GM19372 (cell line): ENCODE data around the gene MMP25.
"Not testable (repeated sequence)": the region's sequence is repeated elsewhere in the genome, so short reads cannot be mapped to it uniquely, and the experiment has no call there.

ENCODE experiments used
- ATAC-seq: cut with Tn5 transposase; IDR thresholded peaks from one replicate; pipeline ENCODE4 v1.9.1; 2021; ENCODE audit warnings: mild to moderate bottlenecking, low read depth, moderate library complexity; ENCODE audit not compliant: unreplicated experiment

The MMP25 gene

DNA sequence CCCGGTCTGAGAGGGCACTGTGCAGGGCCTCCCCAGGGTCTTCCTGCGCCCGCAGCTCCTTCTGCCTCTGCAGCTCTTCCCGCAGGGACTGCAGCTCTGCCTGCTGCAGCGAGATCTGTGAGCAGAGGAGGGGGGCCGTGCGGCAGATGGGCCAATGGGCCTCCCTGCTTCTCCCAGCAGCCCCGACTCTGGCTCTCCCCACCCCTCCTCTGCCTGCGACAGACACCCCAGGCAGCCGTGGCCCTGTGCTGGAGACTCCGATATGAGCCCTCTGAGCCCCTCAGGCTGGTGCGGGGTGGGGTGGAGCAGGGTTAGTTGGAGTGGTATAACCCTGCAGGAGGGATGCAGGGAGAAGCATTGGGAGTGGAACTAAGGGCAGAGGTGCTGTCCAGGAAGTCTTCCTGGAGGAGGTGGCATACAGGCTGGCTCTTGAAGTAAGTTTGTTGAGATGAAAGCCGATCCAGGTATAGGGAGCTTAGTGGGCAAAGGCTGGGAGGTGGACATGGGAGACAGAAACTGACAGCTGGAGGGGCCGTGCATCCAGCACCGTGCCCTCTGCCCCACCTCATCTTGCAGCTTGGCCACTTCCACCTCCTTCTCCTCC is 17.5 kb upstream of the MMP25 start:
- no peak for ATAC-seq

DNA sequence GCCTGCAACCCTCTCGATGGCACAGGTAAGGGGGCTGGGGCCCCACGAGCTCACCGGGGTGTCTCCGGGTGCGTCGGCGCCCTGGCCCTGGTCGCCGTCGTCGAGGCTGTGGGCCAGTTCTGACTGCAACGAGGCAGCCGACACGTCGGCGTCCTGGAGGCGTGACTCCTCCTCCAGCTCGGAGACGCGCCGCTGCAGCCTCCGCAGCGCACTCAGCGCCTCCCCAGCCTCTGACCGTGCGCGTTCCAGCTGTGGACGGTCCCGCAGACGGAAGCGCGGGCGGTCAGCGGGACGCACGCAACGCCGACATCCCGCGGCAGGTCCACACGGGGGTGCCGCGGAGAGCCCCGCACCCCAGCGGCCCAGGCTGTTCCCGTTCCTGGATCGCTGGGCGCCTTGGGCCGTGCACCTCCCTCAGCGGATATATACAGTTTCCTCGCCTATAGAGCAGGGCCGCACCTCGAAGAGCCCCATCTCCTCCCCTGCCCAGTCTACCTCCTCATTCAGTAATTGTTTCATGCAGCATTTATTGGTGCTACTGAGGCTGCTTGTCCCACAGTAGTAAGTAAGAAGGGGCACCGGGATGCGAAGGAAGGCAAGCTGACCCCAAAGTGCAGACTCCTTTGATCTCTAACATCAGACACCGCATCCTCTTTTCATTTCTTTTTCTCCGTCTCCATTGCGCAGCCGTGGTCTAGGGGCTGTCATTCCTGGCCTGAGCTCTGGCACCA is 16.7 kb upstream of the MMP25 start:
- ATAC-seq, result no peak

GRCh38 chr16:3030222-3031212 is 15.8 kb upstream of the MMP25 start:
- no peak for ATAC-seq

DNA sequence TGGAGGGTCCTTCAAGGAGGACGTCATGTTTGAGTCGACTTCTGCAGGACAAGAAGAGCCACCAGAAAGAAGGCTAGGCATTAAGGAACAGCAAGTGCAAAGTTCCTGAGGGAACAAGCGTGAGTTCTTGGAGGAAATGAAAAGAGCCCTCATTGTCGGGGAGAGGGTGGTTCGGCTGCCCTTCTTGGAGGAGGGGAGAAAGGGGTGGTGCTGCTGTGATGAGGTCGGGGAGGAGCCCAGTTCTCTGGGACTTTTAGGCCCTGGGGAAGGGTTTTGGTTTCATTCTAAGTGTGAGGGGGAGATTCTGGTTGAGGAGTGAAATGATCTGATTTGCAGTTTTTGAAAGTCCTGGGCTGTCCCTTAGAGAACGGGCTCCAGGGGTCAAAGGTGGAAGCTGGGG is 13.7 kb upstream of the MMP25 start:
- ATAC-seq, result no peak

- ATAC-seq, result no peak
Measured at GRCh38 chr16:3035289-3035971, 10.9 kb upstream of the MMP25 start.

GRCh38 chr16:3035972-3036725 is 10.2 kb upstream of the MMP25 start:
- no peak for ATAC-seq

DNA sequence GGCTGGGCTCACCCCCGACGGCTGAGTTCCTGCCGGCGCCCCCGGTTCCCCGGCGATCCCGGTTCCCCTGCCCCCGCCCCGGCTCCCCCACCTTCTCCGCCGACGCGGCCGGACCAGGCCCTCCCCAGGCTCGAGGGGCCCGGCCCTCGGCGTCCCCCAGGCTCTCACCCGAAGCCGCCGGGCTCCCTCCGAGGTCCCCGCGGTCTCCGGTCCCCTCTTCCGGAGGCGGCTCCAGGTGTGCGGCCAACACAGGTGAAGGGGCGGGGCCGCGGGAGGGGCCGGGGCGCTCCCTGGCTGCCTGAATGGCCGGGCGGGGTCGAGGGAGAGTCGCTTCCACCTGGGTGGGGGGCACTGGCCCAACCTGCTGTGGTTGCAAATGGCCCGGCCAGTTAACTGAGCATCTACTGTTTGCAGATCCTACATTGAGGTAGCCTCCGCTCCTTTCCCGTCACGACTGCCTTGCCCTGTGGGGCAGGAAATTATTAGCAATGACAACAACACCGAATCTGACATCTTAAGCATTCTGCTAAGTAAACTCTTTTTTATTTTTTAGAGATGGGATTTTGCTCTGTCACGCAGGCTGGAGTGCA is 9.5 kb upstream of the MMP25 start, which contains the start of gene BICDL2:
BICDL2 (minus strand) TSS at position 219 of the 590 bp plus-strand sequence. CDS start 1,448 bp downstream, outside the sequence.
- no peak for ATAC-seq

DNA sequence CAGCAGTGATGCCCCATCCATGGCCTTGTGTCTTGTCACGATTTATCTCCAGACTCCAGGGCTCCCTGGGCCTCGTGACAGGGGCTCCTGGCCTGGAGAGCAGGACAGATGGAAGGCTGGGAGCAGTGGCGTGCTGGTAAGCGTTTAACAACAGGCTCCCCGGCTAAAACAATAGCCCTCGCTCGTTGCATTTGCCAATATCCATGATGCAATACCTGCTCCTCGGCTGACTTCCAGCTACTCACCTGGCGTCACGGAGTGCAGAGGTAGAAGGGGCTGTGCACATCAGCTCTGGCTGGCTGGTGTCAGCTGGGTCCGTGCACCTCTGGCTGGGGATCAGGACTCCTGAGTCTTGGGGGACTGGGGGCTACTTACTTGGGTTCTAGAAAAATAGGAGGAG is 8.1 kb upstream of the MMP25 start:
- ATAC-seq, result no peak

- ATAC-seq, result no peak
Measured at GRCh38 chr16:3038896-3039295, 7.5 kb upstream of the MMP25 start.

GRCh38 chr16:3042376-3042775 is 4.0 kb upstream of the MMP25 start:
- no peak for ATAC-seq

- ATAC-seq, result no peak
Measured at GRCh38 chr16:3044708-3045107, 1.7 kb upstream of the MMP25 start.

GRCh38 chr16:3046641-3047386 is 453 bp downstream of the MMP25 start:
- no peak for ATAC-seq

DNA sequence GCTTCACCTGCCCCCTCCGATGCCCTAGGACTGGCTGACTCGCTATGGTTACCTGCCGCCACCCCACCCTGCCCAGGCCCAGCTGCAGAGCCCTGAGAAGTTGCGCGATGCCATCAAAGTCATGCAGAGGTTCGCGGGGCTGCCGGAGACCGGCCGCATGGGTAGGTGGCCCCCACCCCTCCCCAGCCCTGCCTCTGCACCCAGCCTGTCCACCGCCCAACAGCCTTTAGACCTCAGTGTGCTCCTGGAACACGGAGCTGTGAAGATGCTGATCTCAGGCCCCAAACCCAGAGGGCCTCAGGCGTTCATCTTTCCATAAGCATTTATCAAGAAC is 993 bp downstream of the MMP25 start:
- ATAC-seq, result no peak

- ATAC-seq, result no peak
Measured at GRCh38 chr16:3049921-3050481, 3.6 kb downstream of the MMP25 start.

- no peak for ATAC-seq
Measured at GRCh38 chr16:3050487-3050886, 4.1 kb downstream of the MMP25 start.

DNA sequence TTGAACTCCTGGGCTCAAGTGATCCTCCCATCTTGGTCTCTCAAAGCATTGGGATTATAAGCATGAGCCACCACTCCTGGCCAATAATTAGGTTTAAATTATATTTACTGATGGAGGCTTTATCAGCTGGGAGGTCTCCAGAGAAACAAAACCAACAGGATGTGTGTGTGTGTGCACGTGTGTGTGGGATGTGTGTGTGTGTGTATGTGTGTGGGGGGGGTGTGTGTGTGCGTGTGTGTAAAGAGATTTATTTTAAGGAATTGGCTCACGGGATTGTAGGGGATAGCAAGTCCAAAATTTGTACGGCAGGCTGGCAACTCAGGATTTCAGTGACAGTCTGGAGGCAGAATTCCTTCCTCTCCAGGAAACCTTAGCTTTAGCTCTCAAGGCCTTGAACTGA is 4.6 kb downstream of the MMP25 start:
- ATAC-seq, result no peak

DNA sequence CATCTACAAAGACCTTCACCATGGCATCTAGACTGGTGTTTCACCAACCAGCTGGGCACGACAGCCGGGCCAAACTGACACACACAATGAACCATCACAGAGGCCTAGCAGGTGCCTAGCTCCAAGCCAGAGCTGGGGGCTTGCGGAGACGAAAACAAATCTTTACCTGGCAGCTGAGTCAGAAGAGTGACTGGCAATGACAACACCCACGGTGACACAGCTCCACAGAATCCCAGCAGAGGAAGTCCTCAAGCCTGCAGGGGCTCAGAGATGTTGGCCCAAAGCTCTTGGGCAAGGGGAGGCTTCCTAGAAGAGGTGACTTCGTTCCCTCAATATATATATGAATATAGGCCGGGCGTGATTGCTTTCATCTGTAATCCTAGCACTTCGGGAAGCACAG is 5.1 kb downstream of the MMP25 start:
- ATAC-seq, result no peak

DNA sequence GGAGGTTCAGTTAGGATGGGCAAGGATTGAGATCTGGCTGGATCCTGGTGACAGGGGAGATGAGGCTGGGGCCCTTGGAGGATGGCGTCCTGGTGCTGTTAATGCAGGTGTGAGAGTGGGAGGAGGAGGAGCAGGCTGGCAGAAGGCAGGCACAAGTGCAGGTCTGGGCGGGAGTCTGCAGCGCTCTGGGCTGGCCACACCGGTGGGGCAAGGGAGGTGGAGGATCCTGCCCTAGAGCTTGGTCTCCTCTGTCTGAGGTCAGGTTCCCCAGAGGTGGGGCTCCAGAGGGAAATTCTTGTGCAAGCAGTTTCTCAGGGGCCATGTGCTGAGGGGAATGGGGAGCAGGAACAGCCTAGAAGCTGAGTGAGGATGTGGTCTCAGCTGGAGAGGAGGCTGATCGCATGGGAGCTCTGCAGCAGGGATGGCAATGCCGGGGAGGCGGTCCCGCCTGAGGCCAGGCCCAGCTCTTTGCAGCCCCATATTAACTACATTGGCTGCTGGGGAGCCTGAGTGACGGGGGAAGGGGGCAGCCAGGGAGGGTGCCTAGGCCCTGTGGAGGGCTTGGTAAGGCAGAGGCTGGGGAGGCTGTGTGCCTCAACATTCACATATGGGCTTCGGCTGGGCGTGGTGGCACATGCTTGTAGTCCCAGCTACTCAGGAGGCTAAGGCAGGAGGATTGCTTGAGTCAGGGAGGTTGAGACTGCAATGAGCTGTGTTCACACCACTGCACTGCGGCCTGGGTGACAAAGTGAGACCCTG is 6.4 kb downstream of the MMP25 start:
- ATAC-seq, result not testable (repeated sequence)
